Lower leg skin (tissue), 4 donors: ENCODE results near the gene GPSM1. TPM values are rescaled to one million over a fixed set of nuclear protein-coding genes. Genes with fewer than 3 reads are reported as not detected.

Source experiments
- DNase-seq, 2 donors: peaks; one replicate each; pipeline ENCODE4 v3.0.0-alpha.2; 2019; ENCODE audit warnings: low spot score in 2 of 2
- H3K4me3 ChIP-seq: fragments of 200-600 bp; sonication (generic); 2 replicates; pipeline ENCODE4 v1.5.1; 2017; ENCODE audit warnings: mild to moderate bottlenecking, low read depth; ENCODE audit not compliant: poor library complexity, severe bottlenecking
- CTCF ChIP-seq, 3 donors: fragments of 450-650 bp; IDR thresholded peaks; one replicate each; pipeline ENCODE4 v1.5.1; 2016; ENCODE audit warnings: antibody characterized with exemption in 3 of 3, mild to moderate bottlenecking in 3 of 3, moderate library complexity in 2 of 3
- POLR2A ChIP-seq, 2 donors: fragments of 450-650 bp; IDR thresholded peaks; one replicate each; pipeline ENCODE4 v1.6.1; 2016 to 2017; ENCODE audit warnings: antibody characterized with exemption in 2 of 2, mild to moderate bottlenecking in 1 of 2, moderate library complexity in 1 of 2
- WGBS, 2 donors: methylation state at CpG; one replicate each; pipeline ENCODE4 v1.1.5; 2018; 5-methylcytosine and 5-hydroxymethylcytosine counted together
- intact Hi-C: fragments of 100-400 bp; cut with DNase I; formaldehyde crosslinking; loops from one replicate; pipeline ENCODE4 v1.15.0; 2023; ENCODE audit warnings: low total_unique reads
- total RNA-seq, 4 donors: library from RNA; depleted of rRNA; stranded (reverse); fragments of >200 nt; gene quantifications; one replicate each; pipeline ENCODE4 v1.1.0, GENCODE V29; 2016

GPSM1 gene
- total RNA-seq, 4 donors from 2014 or later, result 21.0 to 37.1 (median 28.1) TPM

GRCh38 chr9:136343884-136344269 is 16.5 kb downstream of the GPSM1 start:
- no peak overlapping the region for H3K4me3 ChIP-seq
- no peak for DNase-seq
- intact Hi-C loops, result no loop called here
- 91 to 95% methylated on average over 24 of the region's 24 CpGs for WGBS, 2 donors
- TF ChIP-seq CTCF (IDR thresholded peaks at IDR 0.05), result no peak
- TF ChIP-seq POLR2A (IDR thresholded peaks at IDR 0.05), result no peak

GRCh38 chr9:136344544-136345280 is 17.4 kb downstream of the GPSM1 start:
- TF ChIP-seq POLR2A (IDR thresholded peaks at IDR 0.05), result no peak
- no peak for TF ChIP-seq CTCF (IDR thresholded peaks at IDR 0.05)
- intact Hi-C loops, result no loop called here
- H3K4me3 ChIP-seq, result no peak overlapping the region
- 61 to 62% methylated on average over 21 of the region's 21 CpGs for WGBS, 2 donors
- DNase-seq, result no peak

GRCh38 chr9:136345281-136346156 is 18.2 kb downstream of the GPSM1 start:
- 19 to 35% methylated on average over 23 of the region's 43 CpGs for WGBS, 2 donors

GRCh38 chr9:136346157-136346481 is 18.8 kb downstream of the GPSM1 start:
- no peak overlapping the region for H3K4me3 ChIP-seq
- no peak for DNase-seq
- WGBS, 2 donors, result 41 to 42% methylated on average over 7 to 10 of the region's 10 CpGs
- TF ChIP-seq POLR2A (IDR thresholded peaks at IDR 0.05), result no peak
- TF ChIP-seq CTCF (IDR thresholded peaks at IDR 0.05), result no peak
- intact Hi-C loops, result no loop called here

More at GRCh38 chr9:136345281-136346156, 18.2 kb downstream of the GPSM1 start:
- intact Hi-C loops, result no loop called here
- TF ChIP-seq CTCF (IDR thresholded peaks at IDR 0.05) (no peak), POLR2A (IDR thresholded peaks at IDR 0.05) (no peak)
- peak in 1 of 2 donors; percentile 92 for DNase-seq
- no peak overlapping the region for H3K4me3 ChIP-seq

GRCh38 chr9:136346927-136347465 is 19.7 kb downstream of the GPSM1 start:
- DNase-seq, result no peak
- TF ChIP-seq POLR2A (IDR thresholded peaks at IDR 0.05) (no peak), CTCF (IDR thresholded peaks at IDR 0.05) (no peak)
- intact Hi-C loops, result no loop called here
- no peak overlapping the region for H3K4me3 ChIP-seq
- 65 to 75% methylated on average over 10 to 18 of the region's 20 CpGs for WGBS, 2 donors
